Right renal pelvis (tissue), 4 donors: ENCODE data around the gene ATG13. TPM values are rescaled to one million over a fixed set of nuclear protein-coding genes. Genes with fewer than 3 reads are reported as not detected.
"Not testable (repeated sequence)": the region's sequence is repeated elsewhere in the genome, so short reads cannot be mapped to it uniquely, and the experiment has no call there.

Experiments used
- DNase-seq, 4 donors: peaks; one replicate each; pipeline ENCODE4 v3.0.0-alpha.2; 2013; ENCODE audit warnings: low read depth in 4 of 4, low spot score in 3 of 4, missing footprints in 1 of 4
- polyA plus RNA-seq, 4 donors: library from polyadenylated mRNA; unstranded; fragments of 120-200 nt; gene quantifications; one replicate each; pipeline ENCODE4 v1.2.1, GENCODE V29; 2013; ENCODE audit not compliant: insufficient read length in 4 of 4

Gene ATG13
- polyA plus RNA-seq = 10 to 100 TPM; 56.2 to 76.9 (median 68.9) TPM

- peak; percentile 79 to 88 (median 82) for DNase-seq
Measured at GRCh38 chr11:46617134-46617971, at the start of gene ATG13, which contains the start of gene HARBI1. TSS of gene ATG13 (plus strand) at chr11:46617553. CDS start at chr11:46644292, 26,739 bp downstream. TSS of gene HARBI1 (minus strand) at chr11:46617227. CDS start at chr11:46616237, 990 bp downstream.

GRCh38 chr11:46570790-46571398 is 46.5 kb upstream of the ATG13 start:
- no peak for DNase-seq

GRCh38 chr11:46574656-46575055 is 42.7 kb upstream of the ATG13 start:
- no peak for DNase-seq

GRCh38 chr11:46577058-46577457 is 40.3 kb upstream of the ATG13 start:
- no peak for DNase-seq

- no peak for DNase-seq
Measured at GRCh38 chr11:46582588-46582987, 34.8 kb upstream of the ATG13 start.

- DNase-seq = not testable (repeated sequence)
Measured at GRCh38 chr11:46583513-46583912, 33.8 kb upstream of the ATG13 start.

- no peak for DNase-seq
Measured at GRCh38 chr11:46588131-46588530, 29.2 kb upstream of the ATG13 start.

- DNase-seq = no peak
Measured at GRCh38 chr11:46588915-46589314, 28.4 kb upstream of the ATG13 start.

GRCh38 chr11:46590740-46591605 is 26.4 kb upstream of the ATG13 start:
- DNase-seq = no peak

GRCh38 chr11:46593550-46594373 is 23.6 kb upstream of the ATG13 start, which contains the start of gene AMBRA1:
TSS of gene AMBRA1 (minus strand) at chr11:46594023. CDS start at chr11:46548380, 45,643 bp downstream.
- DNase-seq = peak; percentile 84 to 89 (median 85)

- DNase-seq = no peak
Measured at GRCh38 chr11:46594374-46594700, 23.0 kb upstream of the ATG13 start.

- DNase-seq = no peak
Measured at GRCh38 chr11:46594785-46595184, 22.6 kb upstream of the ATG13 start.

- no peak for DNase-seq
Measured at GRCh38 chr11:46597155-46597554, 20.2 kb upstream of the ATG13 start.

- DNase-seq = no peak
Measured at GRCh38 chr11:46597609-46598219, 19.6 kb upstream of the ATG13 start.

GRCh38 chr11:46599340-46600193 is 17.8 kb upstream of the ATG13 start:
- no peak for DNase-seq

GRCh38 chr11:46600194-46600960 is 17.0 kb upstream of the ATG13 start:
- DNase-seq = no peak

GRCh38 chr11:46601129-46601528 is 16.2 kb upstream of the ATG13 start:
- DNase-seq = no peak
